ENCODE results near the gene RAMP1.
"Not testable (repeated sequence)": the region's sequence is repeated elsewhere in the genome, so short reads cannot be mapped to it uniquely, and the experiment has no call there.

The RAMP1 gene

DNA sequence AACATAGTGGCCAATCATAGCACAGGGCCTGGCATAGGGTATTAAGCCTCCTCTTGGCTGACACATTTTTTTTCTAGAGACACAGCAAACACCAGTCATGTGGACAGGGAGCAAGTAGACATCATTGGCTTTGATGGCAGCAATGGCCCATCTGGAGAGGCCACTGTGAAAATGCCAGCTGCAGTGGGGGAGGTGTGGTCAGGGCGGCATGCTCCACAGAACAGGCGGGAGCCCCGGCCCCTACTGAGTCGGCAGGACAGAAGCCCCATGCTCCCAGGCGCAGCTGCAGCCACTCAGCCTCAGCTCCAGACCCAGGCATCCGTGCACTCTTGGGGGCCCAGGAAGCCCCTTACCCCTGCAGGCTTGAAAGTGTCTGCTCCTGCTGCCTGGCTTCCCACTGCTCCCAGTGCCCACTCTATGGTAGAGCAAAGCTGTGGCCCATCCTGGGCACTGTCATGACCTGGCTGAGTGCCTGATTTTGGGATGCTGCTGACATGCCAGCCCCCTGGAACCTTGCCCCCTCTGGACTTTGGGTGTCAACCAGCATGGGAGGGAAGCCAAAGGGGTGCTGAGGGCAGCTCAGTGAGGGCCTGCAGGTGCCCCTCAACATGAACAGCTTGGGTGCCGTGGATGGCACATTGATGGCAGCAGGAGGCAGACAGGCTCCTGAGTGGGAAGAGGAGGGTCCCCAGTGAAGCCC lies 84.1 kb downstream of the RAMP1 start:
- no peak overlapping the region for H3K4me3 ChIP-seq (ENCODE audit: low read depth, low read length)
- no peak for DNase-seq (ENCODE audit: low read depth)
- TF ChIP-seq, protein P1, sequence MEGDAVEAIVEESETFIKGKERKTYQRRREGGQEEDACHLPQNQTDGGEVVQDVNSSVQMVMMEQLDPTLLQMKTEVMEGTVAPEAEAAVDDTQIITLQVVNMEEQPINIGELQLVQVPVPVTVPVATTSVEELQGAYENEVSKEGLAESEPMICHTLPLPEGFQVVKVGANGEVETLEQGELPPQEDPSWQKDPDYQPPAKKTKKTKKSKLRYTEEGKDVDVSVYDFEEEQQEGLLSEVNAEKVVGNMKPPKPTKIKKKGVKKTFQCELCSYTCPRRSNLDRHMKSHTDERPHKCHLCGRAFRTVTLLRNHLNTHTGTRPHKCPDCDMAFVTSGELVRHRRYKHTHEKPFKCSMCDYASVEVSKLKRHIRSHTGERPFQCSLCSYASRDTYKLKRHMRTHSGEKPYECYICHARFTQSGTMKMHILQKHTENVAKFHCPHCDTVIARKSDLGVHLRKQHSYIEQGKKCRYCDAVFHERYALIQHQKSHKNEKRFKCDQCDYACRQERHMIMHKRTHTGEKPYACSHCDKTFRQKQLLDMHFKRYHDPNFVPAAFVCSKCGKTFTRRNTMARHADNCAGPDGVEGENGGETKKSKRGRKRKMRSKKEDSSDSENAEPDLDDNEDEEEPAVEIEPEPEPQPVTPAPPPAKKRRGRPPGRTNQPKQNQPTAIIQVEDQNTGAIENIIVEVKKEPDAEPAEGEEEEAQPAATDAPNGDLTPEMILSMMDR (IDR thresholded peaks at IDR 0.05; ENCODE audit: insufficient read depth, low read depth, low read length, missing control alignments), result no peak

DNA sequence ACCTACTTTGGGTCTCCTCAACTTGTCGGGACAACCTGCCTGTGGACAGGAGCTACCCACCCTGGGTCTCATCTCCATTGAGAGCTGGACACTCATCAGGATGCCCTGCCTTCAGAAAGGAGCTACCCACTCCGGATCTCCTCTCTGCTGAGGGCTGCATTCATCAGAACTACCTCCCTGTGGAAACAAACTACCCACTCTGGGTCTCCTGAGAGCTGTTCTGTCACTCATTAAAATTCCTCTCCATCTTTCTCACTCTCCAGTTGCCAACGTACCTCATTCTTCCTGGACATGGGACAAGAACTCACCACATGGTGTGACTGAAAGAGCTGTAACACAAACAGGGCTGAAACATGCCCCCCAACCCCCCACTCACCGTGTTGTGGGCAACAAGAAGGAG lies 84.9 kb downstream of the RAMP1 start:
- TF ChIP-seq, protein P1 (IDR thresholded peaks at IDR 0.05; ENCODE audit: insufficient read depth, low read depth, low read length, missing control alignments), result no peak
- DNase-seq (ENCODE audit: low read depth), result no peak
- H3K4me3 ChIP-seq (ENCODE audit: low read depth, low read length), result no peak overlapping the region

DNA sequence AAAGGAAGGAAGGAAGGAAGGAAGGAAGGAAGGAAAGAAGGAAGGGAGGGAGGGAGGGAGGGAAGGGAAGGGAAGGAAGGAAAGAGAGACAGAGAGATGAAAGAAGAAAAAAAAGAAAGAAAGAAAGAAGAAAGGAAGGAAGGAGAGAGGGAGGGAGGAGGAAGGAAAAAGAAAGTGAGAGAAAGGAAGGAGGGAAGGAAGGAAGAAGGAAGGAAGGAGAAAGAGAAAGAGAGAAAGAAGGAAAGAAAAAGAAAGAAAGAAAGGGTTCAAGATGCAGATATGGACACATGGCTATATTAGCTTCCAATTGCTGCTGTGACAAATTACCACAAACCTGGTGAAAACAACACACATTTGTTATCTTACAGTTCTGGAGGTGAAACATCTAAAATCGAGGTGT lies 87.0 kb downstream of the RAMP1 start:
- H3K4me3 ChIP-seq (ENCODE audit: low read depth, low read length), result no peak overlapping the region
- TF ChIP-seq, protein P1 (IDR thresholded peaks at IDR 0.05; ENCODE audit: insufficient read depth, low read depth, low read length, missing control alignments), result no peak
- DNase-seq (ENCODE audit: low read depth), result no peak

DNA sequence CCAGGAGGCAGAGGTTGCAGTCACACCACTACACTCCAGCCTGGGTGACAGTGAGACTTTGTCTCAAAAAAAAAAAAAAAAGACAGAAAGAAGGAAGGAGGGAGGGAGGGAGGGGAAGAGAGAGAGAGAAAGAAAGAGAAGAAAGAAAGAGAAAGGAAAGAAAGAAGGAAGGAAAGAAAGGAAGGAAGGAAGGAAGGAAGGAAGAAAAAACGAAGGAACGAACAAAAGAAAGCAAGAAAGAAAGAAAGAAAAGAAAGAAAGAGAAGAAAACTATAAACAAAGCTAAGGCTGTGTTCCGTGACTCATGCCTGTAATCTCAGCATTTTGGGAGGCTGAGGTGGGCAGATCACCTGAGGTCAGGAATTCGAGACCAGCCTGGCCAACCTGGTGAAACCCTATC lies 91.9 kb downstream of the RAMP1 start:
- DNase-seq (ENCODE audit: low read depth); H3K4me3 ChIP-seq (ENCODE audit: low read depth, low read length): not testable (repeated sequence)

DNA sequence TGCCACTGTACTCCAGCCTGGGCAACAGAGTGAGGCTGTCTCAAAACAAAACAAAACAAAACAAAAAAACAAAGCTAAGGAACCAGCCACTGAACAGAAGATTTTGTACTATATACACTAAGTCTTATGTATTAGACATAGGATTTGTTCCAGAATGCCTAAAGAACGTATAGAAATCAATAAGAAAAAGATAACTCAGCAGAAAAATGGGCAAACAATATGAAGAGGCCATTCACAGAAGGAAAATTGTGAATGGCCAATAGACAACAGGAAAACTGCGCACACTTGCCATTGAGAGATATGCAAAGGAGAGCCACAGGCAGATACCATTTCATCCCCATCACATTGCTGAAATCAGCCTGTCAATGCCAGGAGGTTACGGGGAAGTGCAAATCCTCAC lies 92.5 kb downstream of the RAMP1 start:
- no peak for DNase-seq (ENCODE audit: low read depth)
- no peak overlapping the region for H3K4me3 ChIP-seq (ENCODE audit: low read depth, low read length)
- TF ChIP-seq, protein P1 (IDR thresholded peaks at IDR 0.05; ENCODE audit: insufficient read depth, low read depth, low read length, missing control alignments), result no peak

DNA sequence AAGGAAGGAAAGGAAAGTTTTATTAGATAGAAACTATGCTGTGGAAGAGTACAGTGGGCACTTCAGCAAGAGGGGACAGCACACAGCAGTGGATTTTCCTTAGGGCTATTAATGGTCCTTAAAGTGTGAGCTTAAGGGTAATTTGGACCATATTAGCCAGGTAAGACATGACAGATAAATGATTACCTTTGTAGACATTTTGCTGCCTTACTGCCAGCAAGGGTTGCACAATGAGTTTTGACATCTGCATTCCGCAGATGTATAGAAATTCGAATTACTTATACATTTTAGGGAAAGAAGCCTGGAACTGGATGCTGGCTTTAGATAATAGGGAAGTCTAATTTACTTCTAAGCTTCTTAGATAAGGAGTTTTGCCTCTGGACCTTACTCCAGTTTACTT lies 93.4 kb downstream of the RAMP1 start:
- TF ChIP-seq, protein P1 (IDR thresholded peaks at IDR 0.05; ENCODE audit: insufficient read depth, low read depth, low read length, missing control alignments), result no peak
- DNase-seq (ENCODE audit: low read depth), result no peak
- H3K4me3 ChIP-seq (ENCODE audit: low read depth, low read length), result no peak overlapping the region

DNA sequence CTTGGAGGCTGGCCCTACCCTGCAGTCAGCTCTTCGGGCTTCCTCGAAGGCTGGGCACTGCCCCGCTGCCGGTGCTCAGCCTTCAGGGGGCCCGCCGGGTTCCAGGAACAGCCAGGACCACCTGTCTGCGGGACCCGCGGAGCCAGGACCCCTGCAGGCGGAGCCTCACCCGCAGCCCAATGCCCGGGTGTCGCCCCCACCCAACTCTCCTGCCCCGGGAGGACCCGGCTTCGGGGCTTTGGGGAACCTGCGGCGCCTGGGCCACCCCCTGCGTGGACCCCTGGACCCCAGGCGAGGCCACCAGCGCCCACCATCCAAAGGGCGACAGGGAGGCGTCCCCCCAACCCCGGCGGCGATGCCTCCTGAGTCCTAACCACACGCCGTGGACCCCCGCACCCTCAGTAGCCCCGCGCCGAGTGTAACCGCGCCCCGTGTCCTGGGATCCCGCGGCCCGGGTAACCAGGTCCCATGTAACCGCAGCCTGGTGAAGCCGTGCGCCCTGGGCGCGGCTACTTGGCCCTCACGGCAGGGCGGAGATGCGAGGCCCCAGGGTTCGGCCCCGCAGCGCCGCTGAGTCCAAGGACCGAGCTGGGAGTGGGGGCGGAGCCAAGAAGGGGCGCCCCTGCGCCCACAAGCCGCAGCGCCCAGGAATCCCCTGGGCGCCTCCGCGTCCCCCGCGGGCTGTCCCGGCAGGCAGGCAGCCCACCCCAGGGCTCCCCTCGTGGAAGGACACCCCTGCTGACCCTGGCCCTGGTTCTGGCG lies 96.4 kb downstream of the RAMP1 start:
- no peak for DNase-seq (ENCODE audit: low read depth)
- no peak overlapping the region for H3K4me3 ChIP-seq (ENCODE audit: low read depth, low read length)
- TF ChIP-seq, protein P1 (IDR thresholded peaks at IDR 0.05; ENCODE audit: insufficient read depth, low read depth, low read length, missing control alignments), result no peak

Measured in GM12865 (cell line).